Measurements from ENCODE around the gene SLC7A1. TPM values are rescaled to one million over a fixed set of nuclear protein-coding genes. Genes with fewer than 3 reads are reported as not detected.

Gene SLC7A1
- total and polyA plus RNA-seq, 4 donors, result 0.90 to 22.6 (median 1.4) TPM

DNA sequence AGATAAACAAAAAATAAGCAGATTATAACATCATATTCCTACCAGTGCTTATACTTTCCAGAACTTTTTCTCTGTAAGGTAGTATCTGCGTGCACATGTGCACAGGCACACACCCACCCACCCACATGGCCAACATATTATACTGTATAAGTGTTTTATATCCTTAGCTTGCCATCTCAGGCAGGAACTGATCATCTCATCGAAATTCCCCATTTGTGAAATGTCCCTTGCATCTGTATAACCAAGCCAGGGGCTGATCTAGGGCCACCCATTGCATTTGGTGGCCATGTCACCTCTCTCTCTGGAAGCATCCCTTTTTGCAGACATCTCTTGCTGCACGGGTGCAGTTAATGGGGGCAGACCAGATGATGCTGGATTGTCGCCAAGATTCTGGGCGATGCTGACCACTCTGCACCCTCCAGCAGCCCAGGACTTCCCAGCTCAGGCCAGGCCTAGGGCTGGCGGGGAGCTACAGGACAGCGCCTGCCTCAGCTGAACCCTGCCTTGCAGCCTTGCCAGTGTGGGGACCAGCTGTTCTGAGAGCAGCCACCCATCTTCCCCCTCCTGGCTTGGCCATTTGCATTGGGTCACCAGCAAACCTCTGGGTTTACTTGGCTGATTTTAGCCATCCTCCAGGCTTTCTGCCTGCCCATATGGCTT lies 95.9 kb downstream of the SLC7A1 start (continued):
- TF ChIP-seq RXRA (IDR thresholded peaks at IDR 0.05) (no peak), NR2F2 (IDR thresholded peaks at IDR 0.05) (no peak)

DNA sequence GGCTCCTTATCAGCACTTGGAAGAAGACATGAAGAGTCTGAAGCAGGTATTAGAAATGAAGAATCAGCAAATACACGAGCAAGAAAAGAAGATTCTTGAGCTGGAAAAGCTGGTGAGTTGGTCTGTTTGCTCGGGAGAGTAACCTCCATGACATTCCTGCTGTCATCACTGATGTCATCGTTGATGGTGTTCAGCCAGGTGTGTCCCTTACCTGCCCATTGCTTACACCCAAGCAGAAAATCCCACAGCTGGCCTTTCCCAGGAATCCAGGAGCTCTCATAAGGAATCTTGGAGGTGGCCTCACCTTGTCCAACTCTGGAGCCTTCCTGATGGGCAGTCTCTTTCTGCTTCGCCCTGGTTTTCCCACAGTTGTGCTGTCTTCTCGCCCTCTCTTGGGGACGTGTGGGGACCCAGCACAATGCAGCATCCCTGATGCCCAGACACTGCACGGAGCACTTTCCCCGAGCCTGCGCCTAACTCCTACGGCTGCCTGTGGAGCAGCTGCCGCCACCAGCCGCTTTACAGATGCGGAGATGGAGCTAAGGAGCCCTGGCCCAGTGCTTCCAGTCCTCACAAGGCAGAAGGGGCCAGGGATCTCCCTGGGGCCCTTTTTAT lies 97.0 kb downstream of the SLC7A1 start:
- Histone ChIP-seq H3K4me3 (ENCODE audit: low read depth in 1 of 3, low read length in 3 of 3) (no peak overlapping the region), H3K9me3 (ENCODE audit: control insufficient read depth in 4 of 4, low read length in 3 of 4) (no peaks in the 10 kb centered on the region), H3K36me3 (ENCODE audit: control insufficient read depth in 4 of 4, insufficient read depth in 3 of 4, low read depth in 1 of 4, low read length in 3 of 4) (no peaks in the 10 kb centered on the region), H3K27me3 (ENCODE audit: control insufficient read depth in 4 of 4, insufficient read depth in 4 of 4, low read length in 3 of 4) (no peaks in the 10 kb centered on the region), H3K4me1 (ENCODE audit: control insufficient read depth in 4 of 4, insufficient read depth in 4 of 4, low read length in 3 of 4) (no peaks in the 10 kb centered on the region), H3K27ac (ENCODE audit: low read depth in 1 of 2, low read length in 2 of 2) (no peak overlapping the region), H3K9ac (ENCODE audit: low read depth in 1 of 2, low read length in 2 of 2) (no peak overlapping the region)
- TF ChIP-seq TAF1 (conservative IDR thresholded peaks at IDR 0.05) (no peak), YY1 (IDR thresholded peaks at IDR 0.05) (no peak)
- TF ChIP-seq, protein P1, sequence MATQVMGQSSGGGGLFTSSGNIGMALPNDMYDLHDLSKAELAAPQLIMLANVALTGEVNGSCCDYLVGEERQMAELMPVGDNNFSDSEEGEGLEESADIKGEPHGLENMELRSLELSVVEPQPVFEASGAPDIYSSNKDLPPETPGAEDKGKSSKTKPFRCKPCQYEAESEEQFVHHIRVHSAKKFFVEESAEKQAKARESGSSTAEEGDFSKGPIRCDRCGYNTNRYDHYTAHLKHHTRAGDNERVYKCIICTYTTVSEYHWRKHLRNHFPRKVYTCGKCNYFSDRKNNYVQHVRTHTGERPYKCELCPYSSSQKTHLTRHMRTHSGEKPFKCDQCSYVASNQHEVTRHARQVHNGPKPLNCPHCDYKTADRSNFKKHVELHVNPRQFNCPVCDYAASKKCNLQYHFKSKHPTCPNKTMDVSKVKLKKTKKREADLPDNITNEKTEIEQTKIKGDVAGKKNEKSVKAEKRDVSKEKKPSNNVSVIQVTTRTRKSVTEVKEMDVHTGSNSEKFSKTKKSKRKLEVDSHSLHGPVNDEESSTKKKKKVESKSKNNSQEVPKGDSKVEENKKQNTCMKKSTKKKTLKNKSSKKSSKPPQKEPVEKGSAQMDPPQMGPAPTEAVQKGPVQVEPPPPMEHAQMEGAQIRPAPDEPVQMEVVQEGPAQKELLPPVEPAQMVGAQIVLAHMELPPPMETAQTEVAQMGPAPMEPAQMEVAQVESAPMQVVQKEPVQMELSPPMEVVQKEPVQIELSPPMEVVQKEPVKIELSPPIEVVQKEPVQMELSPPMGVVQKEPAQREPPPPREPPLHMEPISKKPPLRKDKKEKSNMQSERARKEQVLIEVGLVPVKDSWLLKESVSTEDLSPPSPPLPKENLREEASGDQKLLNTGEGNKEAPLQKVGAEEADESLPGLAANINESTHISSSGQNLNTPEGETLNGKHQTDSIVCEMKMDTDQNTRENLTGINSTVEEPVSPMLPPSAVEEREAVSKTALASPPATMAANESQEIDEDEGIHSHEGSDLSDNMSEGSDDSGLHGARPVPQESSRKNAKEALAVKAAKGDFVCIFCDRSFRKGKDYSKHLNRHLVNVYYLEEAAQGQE (IDR thresholded peaks at IDR 0.05), result no peak
- TF ChIP-seq, protein P2, sequence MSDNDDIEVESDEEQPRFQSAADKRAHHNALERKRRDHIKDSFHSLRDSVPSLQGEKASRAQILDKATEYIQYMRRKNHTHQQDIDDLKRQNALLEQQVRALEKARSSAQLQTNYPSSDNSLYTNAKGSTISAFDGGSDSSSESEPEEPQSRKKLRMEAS (IDR thresholded peaks at IDR 0.05), result no peak
- TF ChIP-seq, protein P3, sequence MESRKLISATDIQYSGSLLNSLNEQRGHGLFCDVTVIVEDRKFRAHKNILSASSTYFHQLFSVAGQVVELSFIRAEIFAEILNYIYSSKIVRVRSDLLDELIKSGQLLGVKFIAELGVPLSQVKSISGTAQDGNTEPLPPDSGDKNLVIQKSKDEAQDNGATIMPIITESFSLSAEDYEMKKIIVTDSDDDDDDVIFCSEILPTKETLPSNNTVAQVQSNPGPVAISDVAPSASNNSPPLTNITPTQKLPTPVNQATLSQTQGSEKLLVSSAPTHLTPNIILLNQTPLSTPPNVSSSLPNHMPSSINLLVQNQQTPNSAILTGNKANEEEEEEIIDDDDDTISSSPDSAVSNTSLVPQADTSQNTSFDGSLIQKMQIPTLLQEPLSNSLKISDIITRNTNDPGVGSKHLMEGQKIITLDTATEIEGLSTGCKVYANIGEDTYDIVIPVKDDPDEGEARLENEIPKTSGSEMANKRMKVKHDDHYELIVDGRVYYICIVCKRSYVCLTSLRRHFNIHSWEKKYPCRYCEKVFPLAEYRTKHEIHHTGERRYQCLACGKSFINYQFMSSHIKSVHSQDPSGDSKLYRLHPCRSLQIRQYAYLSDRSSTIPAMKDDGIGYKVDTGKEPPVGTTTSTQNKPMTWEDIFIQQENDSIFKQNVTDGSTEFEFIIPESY (IDR thresholded peaks at IDR 0.05), result no peak
- 91% methylated on average over 13 of the region's 13 CpGs for WGBS
- DNase-seq (ENCODE audit: low spot score), result no peak

DNA sequence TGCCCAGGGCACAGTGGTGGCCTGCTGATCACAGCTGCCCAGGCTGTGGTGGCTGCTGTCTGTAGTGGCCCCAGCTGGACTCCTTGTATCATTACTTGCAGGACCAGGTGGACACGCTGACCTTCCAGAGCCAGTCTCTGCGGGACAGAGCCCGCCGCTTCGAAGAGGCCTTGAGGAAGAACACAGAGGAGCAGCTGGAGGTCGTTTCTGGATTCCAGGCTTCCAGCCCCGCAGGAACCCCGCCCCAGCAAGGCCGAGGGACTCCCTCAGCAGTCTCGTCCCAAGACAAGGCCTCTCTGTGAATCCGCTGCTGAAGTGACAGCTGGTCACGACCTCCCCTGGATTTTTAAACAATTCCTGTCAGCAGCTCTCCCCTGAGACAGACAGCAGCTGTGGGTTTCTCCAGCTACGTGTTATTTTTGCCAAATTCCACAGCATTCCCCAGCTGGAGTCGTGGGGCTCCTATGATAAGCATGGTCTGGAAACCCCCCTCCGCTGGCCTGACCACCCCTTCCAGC lies 98.3 kb downstream of the SLC7A1 start:
- no peaks in the 10 kb centered on the region for H3K4me1 ChIP-seq (ENCODE audit: control insufficient read depth in 4 of 4, insufficient read depth in 4 of 4, low read length in 3 of 4)
- no peak for DNase-seq (ENCODE audit: low spot score)
- TF ChIP-seq NR2F2 (IDR thresholded peaks at IDR 0.05), result peak; percentile 85
- TF ChIP-seq RAD21 (IDR thresholded peaks at IDR 0.05), result no peak
- no peaks in the 10 kb centered on the region for H3K27me3 ChIP-seq (ENCODE audit: control insufficient read depth in 4 of 4, insufficient read depth in 4 of 4, low read length in 3 of 4)
- no peaks in the 10 kb centered on the region for H3K36me3 ChIP-seq (ENCODE audit: control insufficient read depth in 4 of 4, insufficient read depth in 3 of 4, low read depth in 1 of 4, low read length in 3 of 4)
- no peak overlapping the region for H3K27ac ChIP-seq (ENCODE audit: low read depth in 1 of 2, low read length in 2 of 2)
- no peak overlapping the region for H3K4me3 ChIP-seq (ENCODE audit: low read depth in 1 of 3, low read length in 3 of 3)
- no peaks in the 10 kb centered on the region for H3K9me3 ChIP-seq (ENCODE audit: control insufficient read depth in 4 of 4, low read length in 3 of 4)
- 66% methylated on average over 15 of the region's 15 CpGs for WGBS
- H3K9ac ChIP-seq (ENCODE audit: low read depth in 1 of 2, low read length in 2 of 2), result no peak overlapping the region
